ENCODE results near the gene DNMT3B.

GRCh38 chr20:32762754-32763201 lies 593 bp downstream of the DNMT3B start:
- TF ChIP-seq CTCF (IDR thresholded peaks at IDR 0.05) (no peak), POLR2AphosphoS5 (IDR thresholded peaks at IDR 0.05) (no peak), POLR2A (IDR thresholded peaks at IDR 0.05) (no peak)
